ENCODE measurements around the gene PDCL3. TPM values are rescaled to one million over a fixed set of nuclear protein-coding genes. Genes with fewer than 3 reads are reported as not detected.

The PDCL3 gene
- polyA plus RNA-seq, 4 donors, result 29.2 to 39.1 (median 35.4) TPM

DNA sequence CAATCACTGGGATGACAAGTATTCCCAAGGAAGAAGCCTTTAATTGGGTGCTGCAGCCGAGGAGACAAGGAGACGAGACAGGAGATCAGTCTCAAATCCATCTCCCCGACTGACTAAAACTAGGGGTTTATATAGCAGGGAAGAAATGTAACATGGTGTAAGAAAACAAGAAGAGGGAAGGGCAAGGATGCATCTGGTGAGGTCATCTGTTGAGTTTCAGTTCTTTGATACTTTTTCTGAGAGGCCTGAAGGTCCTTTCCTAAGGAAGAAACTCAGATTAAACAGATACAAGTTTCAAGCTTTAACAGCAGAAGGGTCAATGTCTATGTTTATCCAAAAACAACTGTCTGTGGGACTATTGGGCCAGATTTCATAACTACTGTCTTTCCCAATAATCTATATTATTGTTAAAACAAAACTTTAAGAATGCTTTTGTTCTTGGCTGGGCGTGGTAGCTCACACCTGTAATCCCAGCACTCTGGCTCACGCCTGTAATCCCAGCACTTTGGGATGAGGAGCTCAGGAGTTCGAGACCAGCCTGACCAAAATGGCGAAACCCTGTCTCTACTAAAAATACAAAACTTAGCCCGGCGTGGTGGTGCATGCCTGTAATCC lies 2.5 kb upstream of the PDCL3 start:
- DNase-seq (ENCODE audit: low read depth in 4 of 4, low spot score in 2 of 4), result no peak

DNA sequence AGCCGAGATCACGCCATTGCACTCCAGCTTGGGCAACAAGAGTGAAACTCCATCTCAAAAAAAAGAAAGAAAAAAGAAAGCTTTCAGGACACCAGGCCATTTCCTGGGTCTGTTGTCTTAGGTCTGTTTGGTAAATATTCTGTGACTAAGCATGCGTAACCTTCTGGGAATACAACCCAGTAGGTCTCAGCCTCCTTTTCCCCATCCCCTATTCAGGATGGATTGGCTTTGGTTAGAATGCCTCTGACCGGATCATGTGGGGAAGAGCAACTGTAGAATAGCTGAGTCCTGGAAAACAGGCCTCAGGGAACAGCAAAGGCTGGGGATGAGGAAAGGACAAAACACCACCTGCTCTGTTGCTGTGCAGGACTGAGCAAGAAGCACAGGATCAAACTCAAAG lies 1.6 kb upstream of the PDCL3 start:
- DNase-seq (ENCODE audit: low read depth in 4 of 4, low spot score in 2 of 4), result no peak

DNA sequence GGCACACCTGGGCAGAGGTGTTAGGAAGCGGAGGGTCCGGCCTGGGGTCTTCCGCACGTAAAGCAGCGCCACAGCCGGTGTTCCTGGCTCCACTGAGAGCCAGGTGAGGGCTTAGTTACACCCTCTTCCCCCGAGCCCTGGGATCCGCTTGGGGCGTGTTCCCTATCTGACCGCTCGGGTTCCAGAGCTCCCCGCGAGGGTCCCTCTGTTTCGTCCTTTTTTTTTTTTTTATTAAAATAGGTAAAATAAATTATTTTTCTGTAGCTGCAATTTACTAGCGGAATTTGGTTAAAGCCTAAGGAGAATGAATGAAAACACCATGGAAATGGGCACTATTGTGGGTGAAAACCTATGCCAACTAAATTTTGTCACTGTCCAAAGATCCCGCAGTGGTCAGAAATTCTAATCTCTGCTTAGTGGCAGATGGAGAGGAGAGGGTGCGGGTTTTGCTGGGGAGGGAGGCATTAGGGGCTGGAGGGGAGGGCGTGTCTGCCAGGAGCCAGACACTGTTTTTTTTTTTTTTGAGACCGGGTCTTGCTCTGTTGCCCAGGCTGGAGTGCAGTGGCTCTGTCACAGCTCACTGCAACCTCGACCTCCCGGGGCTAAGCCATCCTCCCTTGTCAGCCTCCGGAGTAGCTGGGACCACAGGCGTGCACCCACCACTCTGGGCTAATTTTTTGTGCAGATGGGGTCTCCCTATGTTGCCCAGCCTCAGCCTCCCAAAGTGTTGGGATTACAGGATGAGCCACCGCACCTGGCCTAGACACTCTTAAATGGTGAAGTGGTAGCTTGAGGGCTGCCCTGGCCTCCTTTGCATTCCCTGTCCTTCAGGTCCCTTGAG lies 834 bp downstream of the PDCL3 start:
- DNase-seq (ENCODE audit: low read depth in 4 of 4, low spot score in 2 of 4), result peak in 1 of 4 donors; percentile 16

DNA sequence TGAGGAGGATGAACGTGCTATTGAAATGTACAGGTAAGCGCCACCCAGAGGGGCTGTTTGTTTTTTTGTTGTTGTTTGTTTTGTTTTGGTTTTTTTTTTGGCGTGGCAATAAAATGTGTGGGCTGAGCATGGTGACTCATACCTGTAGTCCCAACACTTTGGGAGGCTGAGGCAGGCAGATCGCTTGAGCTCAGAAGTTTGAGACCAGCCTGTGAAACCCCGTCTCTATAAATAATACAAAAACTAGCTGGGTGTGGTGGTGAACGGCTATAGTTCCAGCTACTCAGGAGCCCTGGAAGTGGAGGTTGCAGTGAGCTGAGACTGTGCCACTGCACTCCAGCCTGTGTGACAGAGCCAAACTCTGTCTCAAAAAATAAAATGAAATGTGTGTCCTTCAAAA lies 6.2 kb downstream of the PDCL3 start:
- no peak for DNase-seq (ENCODE audit: low read depth in 4 of 4, low spot score in 2 of 4)

DNA sequence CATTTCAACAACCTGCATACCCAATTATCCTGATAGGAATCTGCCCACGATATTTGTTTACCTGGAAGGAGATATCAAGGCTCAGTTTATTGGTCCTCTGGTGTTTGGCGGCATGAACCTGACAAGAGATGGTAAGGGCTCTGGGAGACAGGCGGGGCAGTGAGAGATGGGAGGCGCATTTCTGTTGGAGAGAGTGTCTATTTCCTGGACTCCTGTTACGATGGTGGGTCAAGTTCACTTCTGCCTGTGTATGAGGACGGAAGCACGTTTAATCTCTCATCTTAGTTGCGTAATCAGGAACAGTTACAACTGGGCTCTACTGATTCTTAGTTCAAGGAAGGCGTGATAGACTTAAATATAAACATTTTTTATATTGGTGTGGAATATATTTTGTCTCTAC lies 8.9 kb downstream of the PDCL3 start:
- no peak for DNase-seq (ENCODE audit: low read depth in 4 of 4, low spot score in 2 of 4)

DNA sequence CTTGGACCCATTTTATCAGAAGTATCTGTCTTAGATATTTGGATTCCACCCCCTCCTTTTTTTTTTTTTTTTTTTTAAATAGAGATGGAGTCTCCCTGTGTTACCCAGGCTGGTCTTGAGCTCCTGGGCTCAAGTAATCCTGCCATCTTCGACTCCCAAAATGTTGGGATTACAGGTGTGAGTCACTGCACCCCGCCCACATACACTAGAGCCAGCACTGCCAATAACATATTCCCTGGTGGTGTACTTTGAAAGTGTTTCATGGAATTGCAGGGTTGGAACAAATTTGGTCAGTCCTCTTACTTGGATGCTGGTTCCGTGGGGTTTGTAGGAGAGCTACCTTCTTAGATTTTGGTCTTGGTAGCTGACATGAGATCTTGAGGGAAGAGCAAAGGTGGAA lies 15.0 kb downstream of the PDCL3 start:
- DNase-seq (ENCODE audit: low read depth in 4 of 4, low spot score in 2 of 4), result no peak

DNA sequence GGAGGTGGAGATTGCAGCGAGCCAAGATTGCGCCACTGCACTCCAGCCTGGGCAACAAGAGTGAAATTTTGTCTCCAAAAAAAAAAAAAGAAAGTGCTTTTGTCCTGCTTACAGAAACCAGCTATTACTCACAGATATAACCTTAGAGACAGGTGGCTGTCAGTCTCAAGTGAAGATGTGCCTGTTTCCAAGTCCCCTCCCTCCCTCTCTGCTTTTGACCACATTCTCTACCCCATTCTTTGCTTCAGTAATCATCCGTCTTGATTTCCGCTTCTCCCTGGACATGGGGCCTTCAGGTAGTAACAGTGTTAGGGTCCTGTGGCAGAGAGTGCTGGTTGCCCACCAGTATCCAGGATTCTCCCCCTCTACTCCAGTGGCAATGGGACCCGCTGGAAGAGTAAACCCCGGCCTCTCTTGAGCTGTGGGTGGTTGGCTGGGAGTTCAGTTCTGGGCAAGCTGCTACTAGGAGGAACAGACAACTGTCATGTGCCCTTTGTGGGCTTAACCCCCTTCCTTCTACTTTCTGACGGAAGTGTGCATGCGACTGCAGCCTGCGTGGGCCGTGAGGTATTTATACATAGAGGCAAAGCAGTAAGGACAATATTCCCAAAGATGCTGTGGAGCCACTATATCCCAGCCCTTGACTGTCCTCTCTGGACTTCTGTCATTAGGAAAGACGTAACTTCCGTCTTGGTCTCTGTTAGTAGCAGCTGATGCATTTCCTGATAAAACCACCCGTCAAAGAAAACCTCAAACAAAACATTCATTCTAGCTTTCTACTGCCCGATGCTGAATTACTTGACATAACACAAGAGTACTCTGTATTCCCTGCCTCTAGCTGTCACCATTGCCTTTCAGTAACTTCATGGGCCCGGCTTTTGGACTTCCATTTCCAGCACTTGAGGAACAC lies 17.8 kb downstream of the PDCL3 start:
- DNase-seq (ENCODE audit: low read depth in 4 of 4, low spot score in 2 of 4), result no peak

DNA sequence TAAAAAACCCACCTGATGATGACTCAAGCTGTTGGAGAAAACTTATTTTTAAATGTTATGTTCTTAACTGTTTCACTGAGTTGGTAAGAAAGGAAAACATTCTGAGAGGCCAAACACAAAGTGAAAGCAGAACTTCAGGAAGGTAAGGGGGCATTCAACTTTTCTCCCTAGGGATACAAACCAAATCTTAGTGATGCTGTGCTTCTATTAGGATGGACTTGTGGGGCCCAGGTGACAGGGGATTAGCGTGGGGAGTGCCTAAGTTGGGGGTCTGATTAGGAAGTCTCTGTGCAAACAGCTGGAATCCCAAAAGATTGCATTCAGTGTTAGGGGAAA lies 18.5 kb downstream of the PDCL3 start:
- DNase-seq (ENCODE audit: low read depth in 4 of 4, low spot score in 2 of 4), result no peak

DNA sequence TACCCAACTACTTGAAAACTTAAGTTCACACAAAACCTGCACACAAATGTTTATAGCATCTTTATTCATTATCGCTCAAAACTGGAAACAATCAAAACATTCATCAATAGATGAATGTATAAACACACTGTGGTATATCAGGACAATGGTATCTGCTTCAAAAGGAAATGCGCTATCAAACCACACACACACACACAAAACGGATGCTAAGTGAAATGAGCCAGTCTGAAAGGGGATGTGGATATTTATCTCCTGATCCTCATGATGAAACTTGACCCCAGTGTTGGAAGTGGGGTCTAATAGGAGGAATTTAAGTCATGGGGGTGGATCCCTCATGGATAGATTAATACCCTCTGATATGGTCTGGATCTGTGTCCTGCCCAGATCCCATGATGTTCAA lies 22.0 kb downstream of the PDCL3 start:
- DNase-seq (ENCODE audit: low read depth in 4 of 4, low spot score in 2 of 4), result no peak

DNA sequence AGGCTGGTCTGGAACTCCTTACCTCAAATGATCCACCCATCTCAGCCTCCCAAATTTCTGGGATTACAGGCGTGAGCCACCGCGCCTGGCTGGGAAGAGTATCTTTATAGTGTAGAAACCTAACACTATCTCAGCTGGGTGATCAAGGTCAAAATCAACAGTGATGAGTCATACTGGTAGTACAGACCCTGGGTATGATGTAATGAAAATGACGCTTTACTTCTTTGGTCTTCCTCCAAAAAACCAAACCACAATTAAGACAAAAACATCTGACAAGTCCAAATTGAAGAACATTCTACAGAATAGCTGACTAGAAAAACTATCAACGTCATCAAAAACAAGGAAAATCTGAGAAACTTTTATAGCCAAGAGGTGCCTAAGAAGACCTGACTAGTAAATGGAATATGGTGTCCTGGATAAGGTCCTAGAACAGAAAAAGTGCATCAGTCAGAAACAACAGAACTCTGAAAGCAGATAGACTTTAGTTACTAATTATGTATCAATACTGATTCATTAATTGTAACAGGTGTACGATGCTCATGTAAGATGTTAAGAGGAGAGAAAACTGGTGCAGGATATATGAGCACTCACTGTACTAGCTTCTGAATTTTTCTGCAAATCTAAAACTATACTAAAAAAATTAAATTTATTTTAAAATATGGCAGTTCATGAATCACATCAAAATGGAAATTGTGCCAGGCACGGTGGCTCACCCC lies 25.4 kb downstream of the PDCL3 start:
- DNase-seq (ENCODE audit: low read depth in 4 of 4, low spot score in 2 of 4), result no peak

DNA sequence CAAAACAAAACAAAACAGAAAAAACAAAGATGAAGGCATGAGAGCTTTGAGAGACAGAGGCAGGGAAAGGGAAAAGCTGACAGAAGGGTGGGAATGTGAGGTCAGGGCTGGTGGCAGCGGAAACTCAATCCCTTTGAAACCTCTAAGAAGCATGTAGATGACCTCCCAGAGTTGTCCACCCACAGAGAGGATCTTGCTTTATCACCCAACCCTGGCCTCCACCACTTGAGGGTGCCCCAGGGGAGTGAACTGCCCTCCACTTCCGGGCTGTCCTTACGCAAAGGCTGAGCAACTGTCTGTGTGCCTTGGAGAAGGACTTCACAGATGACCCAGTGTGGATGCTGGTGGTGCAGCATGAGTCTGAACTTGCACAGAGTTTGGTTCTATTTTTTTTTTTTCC lies 26.7 kb downstream of the PDCL3 start:
- no peak for DNase-seq (ENCODE audit: low read depth in 4 of 4, low spot score in 2 of 4)

DNA sequence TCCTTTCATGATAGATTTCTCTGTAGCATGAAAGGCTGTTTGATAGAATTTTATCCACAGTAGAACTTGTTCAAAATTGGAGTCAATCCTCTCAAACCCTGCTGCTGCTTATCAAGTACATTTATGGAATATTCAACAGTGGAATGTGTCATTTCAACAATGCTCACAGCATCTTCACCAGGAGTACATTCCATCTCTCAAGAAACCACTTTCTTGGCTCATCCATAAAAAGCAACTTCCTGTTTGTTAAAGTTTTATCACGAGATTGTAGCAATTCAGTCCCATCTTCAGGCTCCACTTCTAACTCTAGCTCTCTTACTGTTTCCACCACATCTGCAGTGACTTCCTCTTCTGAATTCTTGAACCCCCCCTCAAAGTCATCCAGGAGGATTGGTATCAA lies 29.4 kb downstream of the PDCL3 start:
- DNase-seq (ENCODE audit: low read depth in 4 of 4, low spot score in 2 of 4), result no peak

DNA sequence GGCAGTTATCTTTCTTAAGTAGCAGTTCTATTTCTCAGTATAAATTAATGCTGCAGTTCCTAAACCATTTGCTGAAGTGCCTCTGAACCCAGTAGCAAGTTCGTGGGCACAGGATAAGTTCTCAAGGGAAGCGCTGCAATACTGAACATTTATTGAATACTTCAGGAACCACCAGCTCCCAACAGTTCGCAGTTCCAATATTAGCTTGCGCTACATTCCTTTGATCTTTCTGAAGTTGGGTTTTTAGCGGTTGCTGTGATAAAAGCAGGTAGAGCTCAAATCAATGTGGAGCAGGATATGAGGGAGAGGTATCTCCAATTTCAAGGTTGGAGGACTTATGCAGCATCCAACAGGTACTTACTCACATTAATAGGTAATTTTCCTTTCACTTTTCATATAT lies 33.7 kb downstream of the PDCL3 start:
- DNase-seq (ENCODE audit: low read depth in 4 of 4, low spot score in 2 of 4), result no peak

DNA sequence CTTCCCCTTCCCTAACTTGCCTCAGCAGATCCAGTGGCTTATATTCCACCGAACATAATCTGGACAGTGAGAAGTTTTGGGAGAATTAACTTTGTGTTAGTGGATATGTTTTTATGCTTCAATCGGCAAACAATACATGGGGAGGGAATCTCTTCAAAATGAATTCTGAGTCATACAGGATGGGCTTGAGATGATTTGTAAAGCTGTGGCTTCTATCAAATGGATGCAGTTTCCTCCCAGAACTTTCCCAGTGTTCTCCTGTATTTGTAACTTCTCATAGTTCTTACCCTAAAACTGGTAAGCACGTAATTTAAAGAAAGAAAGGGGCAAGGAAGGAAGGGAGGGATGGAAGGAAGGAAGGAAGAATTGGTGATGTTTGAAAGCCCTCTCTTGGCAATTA lies 36.8 kb downstream of the PDCL3 start:
- no peak for DNase-seq (ENCODE audit: low read depth in 4 of 4, low spot score in 2 of 4)

DNA sequence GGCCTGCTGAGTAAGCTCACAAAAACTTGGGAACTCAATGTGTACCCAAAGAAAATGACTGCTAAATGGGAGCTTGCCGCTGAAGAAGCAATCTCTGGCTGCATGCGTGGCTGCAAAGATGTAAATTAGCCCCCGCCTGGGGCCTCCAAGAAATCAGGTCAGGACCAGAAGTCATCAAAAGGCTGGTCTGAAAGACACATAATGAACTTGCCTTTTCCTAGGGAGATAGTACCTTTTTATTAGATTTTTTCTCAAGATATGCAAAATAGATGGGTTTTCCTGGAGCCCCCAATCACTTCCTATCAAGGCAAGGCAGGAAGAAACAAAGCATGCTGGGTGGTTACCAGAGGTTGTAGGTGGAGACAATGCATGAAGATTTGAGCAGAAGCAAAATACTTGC lies 38.9 kb downstream of the PDCL3 start:
- no peak for DNase-seq (ENCODE audit: low read depth in 4 of 4, low spot score in 2 of 4)

DNA sequence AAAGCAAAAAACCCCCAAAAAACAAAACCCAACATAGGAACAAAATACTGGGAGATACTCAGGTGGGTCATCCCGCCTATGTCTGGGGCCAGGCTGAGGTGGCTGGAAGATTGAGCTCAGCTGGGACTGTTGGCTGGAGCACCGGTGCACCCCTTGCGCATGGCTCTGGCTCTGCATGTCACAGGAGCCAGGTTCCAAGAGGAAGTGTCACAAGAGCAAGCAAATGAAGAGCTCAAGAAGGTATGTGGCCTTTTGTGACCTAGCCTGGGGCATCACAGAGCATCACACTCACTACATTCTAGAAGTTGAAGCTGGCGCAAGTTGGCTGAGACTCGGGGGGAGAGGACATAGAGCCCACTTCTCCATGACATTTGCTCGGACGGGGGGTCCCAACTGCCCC lies 40.6 kb downstream of the PDCL3 start:
- DNase-seq (ENCODE audit: low read depth in 4 of 4, low spot score in 2 of 4), result no peak

DNA sequence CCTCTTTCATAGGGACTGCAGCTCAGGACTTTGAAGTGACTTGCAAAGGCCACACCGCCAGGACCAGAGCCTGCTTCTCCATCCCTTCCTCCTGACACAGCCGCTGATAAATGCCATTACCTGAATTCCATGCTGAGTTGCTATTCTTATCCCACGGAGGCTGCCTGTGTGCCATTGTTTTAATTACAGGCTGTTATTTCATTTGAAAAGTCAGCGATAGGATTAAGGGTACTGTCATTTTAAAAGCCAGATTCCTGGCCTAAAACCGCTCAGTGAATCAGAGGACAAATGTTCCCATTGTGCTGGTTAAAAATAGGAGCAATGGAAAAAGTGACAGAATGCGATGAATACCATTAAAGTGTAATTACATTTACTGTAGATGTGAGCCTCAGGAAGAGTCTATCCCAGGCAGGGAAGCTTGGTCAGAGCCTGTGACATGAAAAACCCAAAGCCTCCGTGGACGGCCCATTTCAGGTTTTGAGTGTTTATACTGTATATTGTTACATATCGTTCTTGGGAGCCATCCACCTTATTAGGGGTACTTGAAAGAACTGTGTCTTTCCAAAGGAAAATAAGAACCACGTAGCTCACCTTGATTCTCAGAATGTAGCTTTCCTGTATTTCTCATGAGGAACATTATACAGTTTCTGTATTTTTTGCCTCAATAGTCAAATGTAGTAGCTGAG lies 41.3 kb downstream of the PDCL3 start:
- no peak for DNase-seq (ENCODE audit: low read depth in 4 of 4, low spot score in 2 of 4)

DNA sequence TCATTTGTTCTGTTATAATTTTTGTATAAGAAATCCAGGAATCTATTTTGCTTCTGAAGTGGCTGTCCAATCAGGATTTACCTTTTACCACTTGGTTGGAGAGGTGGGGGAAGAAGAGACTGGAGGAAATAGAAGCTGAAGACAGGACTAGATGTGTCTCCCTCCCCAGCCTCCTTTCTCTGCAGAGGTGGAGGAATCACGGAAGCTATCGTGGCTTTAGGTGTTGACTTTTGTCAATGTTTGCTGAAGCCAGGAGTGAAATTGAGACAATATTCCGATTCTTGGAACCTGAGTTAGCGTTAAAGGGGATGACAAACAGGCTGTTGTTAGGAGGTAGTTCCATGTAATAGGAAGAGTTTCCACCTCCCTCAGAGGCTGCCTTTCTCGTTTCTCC lies 43.5 kb downstream of the PDCL3 start:
- DNase-seq (ENCODE audit: low read depth in 4 of 4, low spot score in 2 of 4), result no peak

DNA sequence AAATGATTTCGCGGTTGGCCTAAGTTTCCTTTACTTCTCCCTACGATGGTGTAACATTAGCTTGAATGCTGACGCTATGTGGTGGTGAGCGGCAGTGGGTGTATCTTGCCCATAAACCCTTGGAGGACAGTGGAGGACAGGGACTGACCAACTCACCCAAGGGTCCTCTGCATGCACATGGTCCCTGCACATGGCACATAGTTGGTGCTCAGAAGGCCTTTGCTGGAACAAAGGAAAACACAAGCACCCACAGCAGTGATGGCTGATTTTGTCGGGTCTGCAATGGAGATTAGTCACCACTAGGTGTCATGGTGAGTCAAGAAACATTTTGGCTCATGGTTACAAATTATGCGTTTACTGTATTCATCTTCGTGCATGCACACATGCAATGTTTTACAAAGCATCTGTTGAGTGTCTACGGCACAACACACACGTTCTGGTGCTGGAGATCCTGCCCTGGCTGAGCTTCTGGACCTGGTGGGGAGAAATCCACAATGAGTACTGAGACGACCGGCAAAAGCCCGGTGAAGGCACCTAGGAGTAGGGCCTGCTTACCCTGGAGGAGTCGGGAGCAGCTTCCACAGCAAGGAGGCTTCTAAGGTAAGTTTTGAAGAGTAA lies 44.0 kb downstream of the PDCL3 start:
- peak in 1 of 4 donors; percentile 14 for DNase-seq (ENCODE audit: low read depth in 4 of 4, low spot score in 2 of 4)

DNA sequence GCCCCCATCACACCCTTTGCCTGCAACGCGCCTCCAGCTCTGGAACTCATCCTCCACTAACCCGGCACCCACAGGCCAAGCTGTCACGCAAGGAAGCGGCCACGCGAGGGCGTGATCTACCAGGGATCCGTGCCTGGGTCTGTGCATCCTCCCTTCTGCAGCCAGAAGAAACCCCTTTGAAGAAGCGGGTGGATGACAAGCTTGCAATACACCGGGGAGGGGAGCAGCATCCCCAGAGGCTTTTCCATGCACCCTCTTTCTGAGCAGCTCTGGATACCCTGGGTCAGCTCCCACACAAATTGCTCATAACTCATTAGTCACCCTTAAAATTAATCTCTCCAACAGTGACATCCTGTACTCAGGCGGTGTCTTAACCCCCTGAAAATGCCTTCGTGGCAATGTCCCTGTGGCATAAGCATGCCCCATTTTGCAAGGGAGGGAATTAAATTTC lies 47.6 kb downstream of the PDCL3 start:
- peak in 2 of 4 donors; percentile 35 to 43 for DNase-seq (ENCODE audit: low read depth in 4 of 4, low spot score in 2 of 4)
